Neural cell (in vitro differentiated cells): ENCODE results near the gene SEC23A. TPM values are rescaled to one million over a fixed set of nuclear protein-coding genes. Genes with fewer than 3 reads are reported as not detected.
"Not testable (repeated sequence)": the region's sequence is repeated elsewhere in the genome, so short reads cannot be mapped to it uniquely, and the experiment has no call there.

ENCODE experiments used
- H2AFZ ChIP-seq: fragments of 200-600, 300-800 bp; sonication (generic), shearing (Covaris generic); 2 replicates; pipeline ENCODE4 v1.6.0; 2014; ENCODE audit warnings: low read depth, mild to moderate bottlenecking, antibody characterized with exemption, low read length, moderate library complexity
- H3F3A ChIP-seq: fragments of 200-600 bp; shearing (Covaris generic); 2 replicates; pipeline ENCODE4 v1.6.1; 2016; ENCODE audit warnings: mild to moderate bottlenecking, moderate library complexity, mixed read lengths, antibody characterized with exemption, low read length; ENCODE audit not compliant: insufficient read depth, poor library complexity, severe bottlenecking
- H3K27ac ChIP-seq: fragments of 200-600, 300-800 bp; sonication (generic), shearing (Covaris generic); 2 replicates; pipeline ENCODE4 v1.5.1; 2014; ENCODE audit warnings: mild to moderate bottlenecking, low read length, moderate library complexity
- H3K27me3 ChIP-seq: fragments of 300-800, 200-600 bp; sonication (generic), shearing (Covaris generic); 2 replicates; pipeline ENCODE4 v1.6.0; 2014; ENCODE audit warnings: mild to moderate bottlenecking, low read depth, low read length, moderate library complexity; ENCODE audit not compliant: insufficient read depth
- H3K36me3 ChIP-seq: fragments of 300-800, 200-600 bp; sonication (generic), shearing (Covaris generic); 2 replicates; pipeline ENCODE4 v1.5.1; 2014; ENCODE audit warnings: mild to moderate bottlenecking, antibody characterized with exemption, low read length, moderate library complexity; ENCODE audit not compliant: insufficient read depth
- H3K4me2 ChIP-seq: fragments of 300-800, 200-600 bp; sonication (generic), shearing (Covaris generic); 2 replicates; pipeline ENCODE4 v1.6.0; 2014; ENCODE audit warnings: mild to moderate bottlenecking, low read length
- H3K4me3 ChIP-seq: fragments of 300-800, 200-600 bp; sonication (generic), shearing (Covaris generic); 2 replicates; pipeline ENCODE4 v1.5.1; 2014; ENCODE audit warnings: mild to moderate bottlenecking, low read length, moderate library complexity
- H3K79me2 ChIP-seq: fragments of 200-600 bp; shearing (Covaris generic); replicated peaks from 2 replicates; pipeline ENCODE4 v1.6.0; 2014; ENCODE audit warnings: mild to moderate bottlenecking, low read length, moderate library complexity; ENCODE audit not compliant: insufficient read depth
- H3K9ac ChIP-seq: fragments of 300-800, 200-600 bp; sonication (generic), shearing (Covaris generic); 2 replicates; pipeline ENCODE4 v1.6.1; 2016; ENCODE audit warnings: mild to moderate bottlenecking, low read length, mixed read lengths
- H3K9me2 ChIP-seq: fragments of 200-600 bp; shearing (Covaris generic); 2 replicates; pipeline ENCODE4 v1.6.1; 2016; ENCODE audit warnings: mild to moderate bottlenecking, low read length, mixed read lengths; ENCODE audit not compliant: insufficient read depth
- H3K9me3 ChIP-seq: fragments of 200-600, 300-800 bp; sonication (generic), shearing (Covaris generic); 2 replicates; pipeline ENCODE4 v1.6.1; 2016; ENCODE audit warnings: mild to moderate bottlenecking, mixed run types, low read length, moderate library complexity, mixed read lengths
- H4K20me1 ChIP-seq: fragments of 200-600 bp; shearing (Covaris generic); 2 replicates; pipeline ENCODE4 v1.6.1; 2016; ENCODE audit warnings: mild to moderate bottlenecking, mixed run types; ENCODE audit not compliant: insufficient read depth
- CTCF ChIP-seq: fragments of 450-650 bp; IDR thresholded peaks from 2 replicates; pipeline ENCODE4 v1.5.1; 2014; ENCODE audit warnings: antibody characterized with exemption, mild to moderate bottlenecking, moderate library complexity; ENCODE audit not compliant: poor library complexity, severe bottlenecking
- EP300 ChIP-seq: fragments of 450-650 bp; conservative IDR thresholded peaks from 2 replicates; pipeline ENCODE4 v1.6.1; 2014; ENCODE audit warnings: antibody characterized with exemption, mild to moderate bottlenecking, moderate library complexity; ENCODE audit not compliant: poor library complexity, severe bottlenecking
- EZH2 ChIP-seq: fragments of 200-600, 300-800 bp; shearing (Covaris generic), sonication (generic); IDR thresholded peaks from 2 replicates; pipeline ENCODE4 v1.6.1; 2014; ENCODE audit warnings: antibody characterized with exemption, low read length, borderline replicate concordance, mild to moderate bottlenecking; ENCODE audit not compliant: insufficient read depth, poor library complexity, severe bottlenecking
- MXI1 ChIP-seq: fragments of 450-650 bp; conservative IDR thresholded peaks from 2 replicates; pipeline ENCODE4 v1.6.1; 2014; ENCODE audit warnings: antibody characterized with exemption, mild to moderate bottlenecking; ENCODE audit not compliant: poor library complexity, severe bottlenecking
- POLR2AphosphoS5 ChIP-seq: IDR thresholded peaks from 2 replicates; pipeline ENCODE4 v1.6.1; 2012
- RAD21 ChIP-seq: fragments of 450-650 bp; conservative IDR thresholded peaks from 2 replicates; pipeline ENCODE4 v1.6.1; 2014; ENCODE audit warnings: antibody characterized with exemption, mild to moderate bottlenecking, moderate library complexity
- REST ChIP-seq: IDR thresholded peaks from 2 replicates; pipeline ENCODE4 v1.6.1; 2012; ENCODE audit warnings: borderline replicate concordance
- SMC3 ChIP-seq: fragments of 450-650 bp; conservative IDR thresholded peaks from 2 replicates; pipeline ENCODE4 v1.6.1; 2014; ENCODE audit warnings: antibody characterized with exemption, mild to moderate bottlenecking, moderate library complexity; ENCODE audit not compliant: poor library complexity
- TAF1 ChIP-seq: IDR thresholded peaks from 2 replicates; pipeline ENCODE4 v1.6.1; 2012; ENCODE audit warnings: low read depth
- polyA plus RNA-seq: library from polyadenylated mRNA; depleted of rRNA; stranded (reverse); fragments of >200 nt; gene quantifications from 2 replicates; pipeline ENCODE4 v1.2.3, GENCODE V29; 2014

The SEC23A gene
- polyA plus RNA-seq, 1 donor from 2014 or later, result 107 TPM

- not testable (repeated sequence) for H3K79me2 ChIP-seq, H3K4me3 ChIP-seq, H3K9me3 ChIP-seq, H3F3A ChIP-seq, H2AFZ ChIP-seq, H3K27me3 ChIP-seq, H3K9me2 ChIP-seq, H4K20me1 ChIP-seq, H3K36me3 ChIP-seq, H3K4me2 ChIP-seq, H3K9ac ChIP-seq, H3K27ac ChIP-seq
These were observed 40.2 kb upstream of the SEC23A start for GRCh38 chr14:39143226-39143625.

GRCh38 chr14:39141623-39142022, 38.6 kb upstream of the SEC23A start:
- not testable (repeated sequence) for H3K4me2 ChIP-seq, H3F3A ChIP-seq, H3K9me2 ChIP-seq, H3K4me3 ChIP-seq, H2AFZ ChIP-seq, H3K9me3 ChIP-seq, H3K27ac ChIP-seq, H3K9ac ChIP-seq, H3K36me3 ChIP-seq, H3K27me3 ChIP-seq, H3K79me2 ChIP-seq, H4K20me1 ChIP-seq

GRCh38 chr14:39140170-39140569, 37.1 kb upstream of the SEC23A start:
- no peak overlapping the region for H3K27ac ChIP-seq
- H3K4me2 ChIP-seq, result no peak overlapping the region
- H3F3A ChIP-seq, result no peaks in the 10 kb centered on the region
- H4K20me1 ChIP-seq, result no peaks in the 10 kb centered on the region
- no peaks in the 10 kb centered on the region for H3K9me3 ChIP-seq
- no peaks in the 10 kb centered on the region for H3K27me3 ChIP-seq
- H3K36me3 ChIP-seq, result no peaks in the 10 kb centered on the region
- H3K79me2 ChIP-seq, result no peaks in the 10 kb centered on the region
- H3K9ac ChIP-seq, result no peak overlapping the region
- H3K4me3 ChIP-seq, result no peak overlapping the region
- no peak overlapping the region for H2AFZ ChIP-seq
- no peaks in the 10 kb centered on the region for H3K9me2 ChIP-seq
- TF ChIP-seq MXI1 (no peak), SMC3 (no peak), EP300 (no peak), POLR2AphosphoS5 (no peak), RAD21 (no peak), EZH2 (no peak), CTCF (no peak), REST (no peak), TAF1 (no peak)
